ENCODE results near the gene USE1.

DNA sequence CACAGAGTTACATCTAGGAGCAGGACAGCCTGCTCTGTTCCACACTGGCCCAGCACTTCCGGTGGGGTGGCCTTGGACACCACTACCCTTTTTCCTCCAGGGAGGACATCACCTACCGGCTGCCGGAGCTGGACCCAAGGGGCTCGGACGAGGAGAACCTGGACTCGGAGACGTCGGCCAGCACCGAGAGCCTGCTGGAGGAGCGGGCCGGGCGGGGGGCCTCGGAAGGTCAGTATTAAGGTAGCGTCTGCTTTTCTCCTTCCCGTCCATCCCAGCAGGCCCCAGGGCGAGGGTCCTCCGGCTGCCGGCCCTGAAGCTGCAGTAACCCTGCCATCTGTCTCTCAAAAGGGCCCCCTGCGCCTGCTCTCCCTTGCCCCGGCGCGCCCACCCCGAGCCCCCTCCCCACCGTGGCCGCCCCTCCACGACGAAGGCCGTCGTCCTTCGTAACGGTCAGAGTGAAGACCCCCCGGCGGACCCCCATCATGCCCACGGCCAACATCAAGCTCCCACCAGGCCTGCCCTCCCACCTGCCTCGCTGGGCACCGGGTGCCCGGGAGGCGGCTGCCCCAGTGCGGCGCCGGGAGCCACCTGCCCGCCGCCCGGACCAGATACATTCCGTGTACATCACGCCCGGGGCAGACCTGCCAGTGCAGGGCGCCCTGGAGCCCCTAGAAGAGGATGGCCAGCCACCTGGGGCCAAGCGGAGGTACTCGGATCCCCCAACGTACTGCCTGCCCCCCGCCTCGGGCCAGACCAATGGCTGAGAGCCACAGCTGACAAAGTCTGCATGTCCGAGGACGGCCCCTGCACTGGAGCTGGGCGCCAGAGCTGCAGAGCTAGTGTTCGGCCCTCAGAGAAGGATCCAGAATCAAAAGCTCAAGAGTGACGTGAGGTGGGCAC lies 3.4 kb upstream of the USE1 start:
- TF ChIP-seq, protein P1, sequence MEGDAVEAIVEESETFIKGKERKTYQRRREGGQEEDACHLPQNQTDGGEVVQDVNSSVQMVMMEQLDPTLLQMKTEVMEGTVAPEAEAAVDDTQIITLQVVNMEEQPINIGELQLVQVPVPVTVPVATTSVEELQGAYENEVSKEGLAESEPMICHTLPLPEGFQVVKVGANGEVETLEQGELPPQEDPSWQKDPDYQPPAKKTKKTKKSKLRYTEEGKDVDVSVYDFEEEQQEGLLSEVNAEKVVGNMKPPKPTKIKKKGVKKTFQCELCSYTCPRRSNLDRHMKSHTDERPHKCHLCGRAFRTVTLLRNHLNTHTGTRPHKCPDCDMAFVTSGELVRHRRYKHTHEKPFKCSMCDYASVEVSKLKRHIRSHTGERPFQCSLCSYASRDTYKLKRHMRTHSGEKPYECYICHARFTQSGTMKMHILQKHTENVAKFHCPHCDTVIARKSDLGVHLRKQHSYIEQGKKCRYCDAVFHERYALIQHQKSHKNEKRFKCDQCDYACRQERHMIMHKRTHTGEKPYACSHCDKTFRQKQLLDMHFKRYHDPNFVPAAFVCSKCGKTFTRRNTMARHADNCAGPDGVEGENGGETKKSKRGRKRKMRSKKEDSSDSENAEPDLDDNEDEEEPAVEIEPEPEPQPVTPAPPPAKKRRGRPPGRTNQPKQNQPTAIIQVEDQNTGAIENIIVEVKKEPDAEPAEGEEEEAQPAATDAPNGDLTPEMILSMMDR (IDR thresholded peaks at IDR 0.05): no peak
- TF ChIP-seq POLR2AphosphoS5 (IDR thresholded peaks at IDR 0.05): no peak
- TF ChIP-seq POLR2A (IDR thresholded peaks at IDR 0.05): no peak
